Astrocyte (in vitro differentiated cells and primary cell): ENCODE data around the gene SVIL. TPM values are rescaled to one million over a fixed set of nuclear protein-coding genes. Genes with fewer than 3 reads are reported as not detected.
A peak's percentile ranks its signal among the peaks of the same experiment; 100 is the strongest.
"Not testable (repeated sequence)": the region's sequence is repeated elsewhere in the genome, so short reads cannot be mapped to it uniquely, and the experiment has no call there.

Source experiments
- DNase-seq: peaks from one replicate; pipeline ENCODE4 v3.0.0-alpha.2; 2010; ENCODE audit warnings: low read depth
- FAIRE-seq: peaks from 2 replicates; lab custom pipeline; 2011; peaks lifted over from hg19 to GRCh38; lab: Jason Lieb, UNC
- H2AFZ ChIP-seq: 2 replicates; pipeline ENCODE4 v1.6.0; 2012; ENCODE audit warnings: low read depth, low read length, inconsistent platforms
- H3K27ac ChIP-seq: 2 replicates; pipeline ENCODE4 v1.5.1; 2011; ENCODE audit warnings: low read depth, low read length, inconsistent platforms
- H3K27me3 ChIP-seq: 2 replicates; pipeline ENCODE4 v1.6.0; 2011; ENCODE audit warnings: low read length, inconsistent platforms; ENCODE audit not compliant: insufficient read depth
- H3K36me3 ChIP-seq: 2 replicates; pipeline ENCODE4 v1.5.1; 2011; ENCODE audit warnings: low read length, inconsistent platforms; ENCODE audit not compliant: insufficient read depth
- H3K4me1 ChIP-seq: 2 replicates; pipeline ENCODE4 v1.5.1; 2011; ENCODE audit warnings: low read length, inconsistent platforms; ENCODE audit not compliant: insufficient read depth
- H3K4me2 ChIP-seq: 2 replicates; pipeline ENCODE4 v1.6.0; 2012; ENCODE audit warnings: low read length, inconsistent platforms
- H3K4me3 ChIP-seq: 2 replicates; pipeline ENCODE4 v1.5.1; 2011; ENCODE audit warnings: low read depth, mild to moderate bottlenecking, low read length, inconsistent platforms; ENCODE audit not compliant: insufficient read depth
- H3K79me2 ChIP-seq: 2 replicates; pipeline ENCODE4 v1.6.0; 2012; ENCODE audit warnings: mild to moderate bottlenecking, low read length, inconsistent platforms; ENCODE audit not compliant: insufficient read depth
- H3K9ac ChIP-seq: 2 replicates; pipeline ENCODE4 v1.6.0; 2012; ENCODE audit warnings: mild to moderate bottlenecking, low read length, inconsistent platforms
- H3K9me3 ChIP-seq: 2 replicates; pipeline ENCODE4 v1.5.1; 2012; ENCODE audit warnings: low read depth, mild to moderate bottlenecking, low read length, inconsistent platforms; ENCODE audit not compliant: insufficient read depth
- H4K20me1 ChIP-seq: 2 replicates; pipeline ENCODE4 v1.6.0; 2012; ENCODE audit warnings: low read length, inconsistent platforms; ENCODE audit not compliant: insufficient read depth
- H3K27ac Mint-ChIP-seq: one replicate; pipeline ENCODE4 v1.8.0; 2021; ENCODE audit warnings: mild to moderate bottlenecking, mixed read lengths; ENCODE audit not compliant: unreplicated experiment
- H3K27me3 Mint-ChIP-seq: one replicate; pipeline ENCODE4 v1.8.0; 2021; ENCODE audit warnings: low read depth, mixed read lengths; ENCODE audit not compliant: unreplicated experiment
- H3K36me3 Mint-ChIP-seq: one replicate; pipeline ENCODE4 v1.8.0; 2021; ENCODE audit warnings: low read depth, mixed read lengths; ENCODE audit not compliant: unreplicated experiment
- H3K4me1 Mint-ChIP-seq: one replicate; pipeline ENCODE4 v1.8.0; 2021; ENCODE audit warnings: low read depth, mixed read lengths; ENCODE audit not compliant: unreplicated experiment
- H3K4me3 Mint-ChIP-seq: one replicate; pipeline ENCODE4 v1.8.0; 2021; ENCODE audit warnings: mild to moderate bottlenecking, moderate library complexity, mixed read lengths; ENCODE audit not compliant: unreplicated experiment
- H3K9me3 Mint-ChIP-seq: one replicate; pipeline ENCODE4 v1.8.0; 2021; ENCODE audit warnings: mild to moderate bottlenecking, mixed read lengths; ENCODE audit not compliant: unreplicated experiment
- EZH2 ChIP-seq: IDR thresholded peaks from 2 replicates; pipeline ENCODE4 v1.6.1; 2012; ENCODE audit warnings: mild to moderate bottlenecking, low read length, inconsistent platforms; ENCODE audit not compliant: insufficient read depth
- total RNA-seq: library from RNA; stranded (reverse); gene quantifications from 2 replicates; pipeline ENCODE4 v1.2.1, GENCODE V29; 2021
- TF ChIP-seq, protein P1 (sequence below): IDR thresholded peaks from 2 replicates; pipeline ENCODE4 v1.5.1; 2011; ENCODE audit warnings: low read depth, mild to moderate bottlenecking, inconsistent platforms, low read length, moderate library complexity; ENCODE audit not compliant: insufficient read depth

The SVIL gene
- total RNA-seq, 1 donor from 2014 or later: 70.4 TPM

DNA sequence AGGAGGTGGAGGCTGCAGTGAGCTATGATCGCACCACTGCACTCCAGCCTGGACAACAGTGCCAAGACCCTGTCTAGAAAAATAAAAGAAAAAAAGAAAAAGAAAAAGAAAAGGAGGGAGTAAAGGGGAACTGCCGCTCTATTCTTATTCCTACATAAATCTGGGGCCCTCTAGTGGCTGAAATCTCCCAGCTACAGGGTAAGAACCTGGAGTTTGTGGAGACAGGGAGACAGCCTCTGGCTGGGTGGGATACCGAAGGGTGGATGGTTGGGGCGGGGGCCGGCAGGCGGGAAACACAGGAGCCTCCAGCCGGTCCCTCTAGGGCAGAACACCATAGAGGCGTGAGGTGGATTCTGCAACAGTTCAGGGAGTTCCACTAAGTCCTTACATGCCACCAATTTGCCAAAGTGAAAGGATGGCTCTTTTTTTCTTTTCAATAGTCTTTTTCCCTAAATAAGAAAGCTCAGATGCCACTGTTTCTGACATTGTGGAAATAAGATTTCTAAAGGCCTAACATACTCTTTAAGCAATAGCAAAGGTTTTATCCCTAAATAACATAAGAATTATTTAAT is 117.3 kb downstream of the SVIL start:
- Mint-ChIP-seq H3K27me3 (no peaks in the 10 kb centered on the region), H3K4me1 (peaks cover 2% of the 10 kb centered on the region), H3K27ac (no peak overlapping the region), H3K9me3 (no peaks in the 10 kb centered on the region), H3K36me3 (peaks cover 15% of the 10 kb centered on the region), H3K4me3 (no peak overlapping the region)
- Histone ChIP-seq H2AFZ (no peak overlapping the region), H3K4me1 (peaks cover 3% of the 10 kb centered on the region), H3K27me3 (no peaks in the 10 kb centered on the region), H3K4me2 (no peak overlapping the region), H3K79me2 (no peaks in the 10 kb centered on the region), H3K36me3 (peaks cover 16% of the 10 kb centered on the region), H3K9ac (no peak overlapping the region), H4K20me1 (peaks cover 18% of the 10 kb centered on the region), H3K4me3 (no peak overlapping the region), H3K9me3 (no peaks in the 10 kb centered on the region), H3K27ac (no peak overlapping the region)
- FAIRE-seq (no peak), DNase-seq (no peak)
- TF ChIP-seq, protein P1, sequence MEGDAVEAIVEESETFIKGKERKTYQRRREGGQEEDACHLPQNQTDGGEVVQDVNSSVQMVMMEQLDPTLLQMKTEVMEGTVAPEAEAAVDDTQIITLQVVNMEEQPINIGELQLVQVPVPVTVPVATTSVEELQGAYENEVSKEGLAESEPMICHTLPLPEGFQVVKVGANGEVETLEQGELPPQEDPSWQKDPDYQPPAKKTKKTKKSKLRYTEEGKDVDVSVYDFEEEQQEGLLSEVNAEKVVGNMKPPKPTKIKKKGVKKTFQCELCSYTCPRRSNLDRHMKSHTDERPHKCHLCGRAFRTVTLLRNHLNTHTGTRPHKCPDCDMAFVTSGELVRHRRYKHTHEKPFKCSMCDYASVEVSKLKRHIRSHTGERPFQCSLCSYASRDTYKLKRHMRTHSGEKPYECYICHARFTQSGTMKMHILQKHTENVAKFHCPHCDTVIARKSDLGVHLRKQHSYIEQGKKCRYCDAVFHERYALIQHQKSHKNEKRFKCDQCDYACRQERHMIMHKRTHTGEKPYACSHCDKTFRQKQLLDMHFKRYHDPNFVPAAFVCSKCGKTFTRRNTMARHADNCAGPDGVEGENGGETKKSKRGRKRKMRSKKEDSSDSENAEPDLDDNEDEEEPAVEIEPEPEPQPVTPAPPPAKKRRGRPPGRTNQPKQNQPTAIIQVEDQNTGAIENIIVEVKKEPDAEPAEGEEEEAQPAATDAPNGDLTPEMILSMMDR: peak; percentile 53
- no peak for TF ChIP-seq EZH2

DNA sequence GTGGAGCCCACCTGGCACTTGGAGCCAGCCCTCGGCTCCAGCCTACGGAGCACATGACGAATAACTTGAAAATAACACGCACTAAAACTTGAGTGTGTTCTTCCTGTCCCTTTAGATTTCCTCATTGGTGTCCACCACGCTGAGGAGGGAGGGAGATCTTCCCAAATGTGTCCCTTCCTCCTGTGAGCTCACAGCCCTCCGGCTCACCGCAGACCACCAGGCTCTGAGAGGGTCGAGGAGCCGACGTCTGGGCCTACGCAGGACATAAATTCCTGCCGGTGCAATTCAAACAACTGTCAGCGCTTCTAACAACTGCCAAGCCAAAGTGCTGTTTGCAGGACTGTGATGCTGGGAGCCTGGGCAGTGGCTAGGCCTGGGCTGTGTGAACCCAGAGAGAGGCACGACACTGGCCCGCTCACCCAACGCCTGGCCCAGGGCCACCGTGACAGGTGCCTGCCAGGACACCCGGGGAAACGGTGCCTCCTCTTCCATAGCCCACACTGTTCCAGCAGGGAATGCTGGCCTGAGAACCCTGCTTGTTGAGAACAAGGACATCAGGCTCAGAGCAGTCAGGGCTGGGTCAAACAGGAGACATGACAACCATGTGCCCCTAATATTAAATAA is 118.3 kb downstream of the SVIL start:
- peaks cover 11% of the 10 kb centered on the region for H3K36me3 ChIP-seq

DNA sequence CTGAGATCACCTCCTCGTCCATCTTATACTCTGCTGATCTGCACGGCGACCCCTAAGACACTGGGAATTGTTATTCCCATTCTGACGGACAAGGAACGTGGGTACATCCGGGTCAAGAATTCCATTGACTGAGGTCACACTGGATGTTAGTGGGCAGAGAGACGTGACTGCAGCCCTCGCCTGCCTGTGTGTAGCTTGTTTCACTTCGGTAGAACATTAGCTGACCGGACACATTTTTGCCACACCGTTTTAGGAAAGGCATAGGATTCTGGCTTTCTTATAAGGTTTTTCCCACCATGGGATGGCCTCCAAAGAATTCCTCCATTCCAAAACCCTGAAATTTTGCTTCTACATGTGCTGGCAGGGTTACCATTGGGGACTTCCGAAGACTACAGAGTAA is 118.9 kb downstream of the SVIL start:
- H4K20me1 ChIP-seq: peaks cover 20% of the 10 kb centered on the region
- not testable (repeated sequence) for H3K27me3 Mint-ChIP-seq, H2AFZ ChIP-seq, DNase-seq, H3K9ac ChIP-seq, H3K4me2 ChIP-seq, H3K27ac Mint-ChIP-seq, H3K9me3 ChIP-seq, H3K27me3 ChIP-seq, H3K36me3 Mint-ChIP-seq, H3K9me3 Mint-ChIP-seq, H3K79me2 ChIP-seq, H3K27ac ChIP-seq, FAIRE-seq, H3K4me1 ChIP-seq, H3K4me3 ChIP-seq, H3K4me3 Mint-ChIP-seq, H3K4me1 Mint-ChIP-seq
- H3K36me3 ChIP-seq: peaks cover 11% of the 10 kb centered on the region

More for the DNA sequence above, 118.3 kb downstream of the SVIL start:
- H3K4me3 Mint-ChIP-seq, H3K4me3 ChIP-seq, FAIRE-seq, H3K9me3 Mint-ChIP-seq, H3K9ac ChIP-seq, H3K4me2 ChIP-seq, H3K9me3 ChIP-seq, H3K27me3 ChIP-seq, H3K79me2 ChIP-seq, H3K36me3 Mint-ChIP-seq, H3K27ac ChIP-seq, H3K4me1 Mint-ChIP-seq, H3K4me1 ChIP-seq, H2AFZ ChIP-seq, H3K27me3 Mint-ChIP-seq, DNase-seq: not testable (repeated sequence)
- peaks cover 20% of the 10 kb centered on the region for H4K20me1 ChIP-seq
- H3K27ac Mint-ChIP-seq: peak overlapping the region; percentile 53

DNA sequence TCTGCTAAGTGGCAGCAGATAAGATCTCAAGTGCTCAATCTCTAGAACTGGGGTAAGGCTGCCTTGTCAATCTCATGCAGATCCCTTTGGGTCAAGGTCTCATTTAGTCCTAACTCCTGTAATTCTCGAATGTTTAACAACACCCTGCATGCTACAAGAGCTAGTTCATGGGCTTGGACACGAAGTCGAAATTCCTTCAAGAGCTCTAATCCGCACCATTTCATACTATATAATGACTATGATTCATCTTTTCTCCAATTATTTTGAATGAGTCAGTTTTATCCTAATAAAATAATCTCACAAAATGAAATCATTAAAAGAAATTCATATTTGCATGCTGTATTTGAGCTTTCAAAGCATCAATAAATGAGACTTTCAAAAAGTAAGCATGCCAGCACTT is 119.7 kb downstream of the SVIL start:
- not testable (repeated sequence) for H3K9me3 ChIP-seq, H3K4me1 Mint-ChIP-seq, H3K79me2 ChIP-seq, H3K27ac ChIP-seq, H3K4me3 Mint-ChIP-seq, H3K36me3 ChIP-seq, H3K9me3 Mint-ChIP-seq, H3K27me3 ChIP-seq, DNase-seq, H3K4me1 ChIP-seq, H3K9ac ChIP-seq, H3K27me3 Mint-ChIP-seq, H3K27ac Mint-ChIP-seq, H3K36me3 Mint-ChIP-seq, FAIRE-seq, H3K4me3 ChIP-seq, H3K4me2 ChIP-seq, H2AFZ ChIP-seq
- H4K20me1 ChIP-seq: peaks cover 20% of the 10 kb centered on the region
